ENCODE results near the gene ACACB.

The ACACB gene

DNA sequence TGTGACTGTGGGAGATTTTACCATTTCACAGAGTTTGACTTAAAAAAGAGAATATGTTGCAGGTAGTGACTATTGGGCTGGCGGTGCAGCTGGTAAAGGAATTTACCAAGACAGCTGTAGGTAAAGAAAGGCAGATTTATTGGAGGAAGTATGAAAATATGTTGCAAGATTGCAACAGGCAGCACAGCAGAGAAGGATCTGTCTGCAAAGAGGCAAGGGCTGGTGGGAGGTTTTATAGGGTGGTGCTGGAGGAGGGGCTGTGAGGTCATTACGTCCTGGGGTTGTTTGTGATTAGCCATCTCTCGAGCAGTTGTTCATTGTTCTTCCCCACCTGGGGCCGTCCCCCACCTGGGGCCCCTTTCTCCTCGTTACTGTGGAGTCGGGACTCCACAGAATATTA, 62.1 kb downstream of the ACACB start:
- DNase-seq, result no peak

DNA sequence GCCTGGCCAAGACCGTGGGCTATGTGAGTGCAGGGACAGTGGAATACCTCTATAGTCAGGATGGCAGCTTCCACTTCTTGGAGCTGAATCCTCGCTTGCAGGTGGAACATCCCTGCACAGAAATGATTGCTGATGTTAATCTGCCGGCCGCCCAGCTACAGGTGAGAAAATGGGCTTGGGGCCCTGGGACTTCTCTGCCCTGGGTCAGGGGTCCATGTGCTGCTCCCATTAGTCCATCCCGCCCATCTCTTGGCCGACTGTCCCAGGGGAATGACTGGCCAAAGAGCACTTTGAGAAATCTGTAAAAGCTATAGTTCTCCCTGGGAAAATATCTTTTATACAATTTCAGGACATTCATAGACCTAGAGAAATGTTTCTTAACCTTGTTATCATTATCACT, 63.5 kb downstream of the ACACB start:
- DNase-seq, result no peak

DNA sequence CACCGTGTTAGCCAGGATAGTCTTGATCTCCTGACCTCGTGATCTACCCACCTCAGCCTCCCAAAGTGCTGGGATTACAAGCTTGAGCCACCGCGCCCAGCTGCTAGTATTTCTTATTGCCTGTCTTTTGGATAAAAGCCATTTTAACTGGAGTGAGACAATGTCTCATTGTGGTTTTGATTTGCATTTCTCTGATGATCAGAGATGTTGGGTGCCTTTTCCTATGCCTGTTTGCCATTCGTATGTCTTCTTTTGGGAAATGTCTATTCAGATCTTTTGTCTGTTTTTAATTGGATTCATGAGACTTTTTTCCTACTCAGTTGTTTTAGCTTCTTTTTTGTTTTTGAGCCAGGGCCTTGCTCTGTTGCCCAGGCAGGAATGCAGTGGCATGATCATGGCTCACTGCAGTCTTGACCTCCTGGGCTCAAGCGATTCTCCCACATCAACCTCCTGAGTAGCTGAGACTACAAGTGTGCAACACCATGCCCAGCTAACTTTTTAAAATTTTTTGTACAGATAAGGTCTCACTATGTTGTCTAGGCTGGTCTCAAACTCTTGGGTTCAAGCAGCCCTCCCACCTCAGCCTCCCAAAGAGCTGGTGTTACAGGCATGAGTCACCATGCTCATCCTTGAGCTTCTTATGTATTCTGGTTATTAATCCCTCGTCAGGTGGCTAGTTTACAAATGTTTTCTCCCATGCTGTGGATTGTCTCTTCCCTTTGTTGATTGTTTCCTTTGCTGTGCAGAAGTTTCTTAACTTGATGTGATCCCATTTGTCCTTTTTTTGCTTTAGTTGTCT, 65.9 kb downstream of the ACACB start:
- DNase-seq, result no peak

DNA sequence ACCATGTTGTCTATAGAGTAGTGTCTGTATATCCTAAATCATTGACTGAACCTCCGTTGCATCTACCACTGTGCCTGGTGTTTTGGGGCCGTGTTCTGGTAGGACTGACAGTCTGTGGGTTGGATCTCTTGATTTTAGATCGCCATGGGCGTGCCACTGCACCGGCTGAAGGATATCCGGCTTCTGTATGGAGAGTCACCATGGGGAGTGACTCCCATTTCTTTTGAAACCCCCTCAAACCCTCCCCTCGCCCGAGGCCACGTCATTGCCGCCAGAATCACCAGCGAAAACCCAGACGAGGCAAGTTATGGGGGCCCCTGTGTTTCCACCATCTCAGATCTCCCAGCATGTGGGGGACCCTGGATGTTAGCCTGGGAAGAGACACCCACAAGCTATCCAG, 69.1 kb downstream of the ACACB start:
- no peak for DNase-seq

DNA sequence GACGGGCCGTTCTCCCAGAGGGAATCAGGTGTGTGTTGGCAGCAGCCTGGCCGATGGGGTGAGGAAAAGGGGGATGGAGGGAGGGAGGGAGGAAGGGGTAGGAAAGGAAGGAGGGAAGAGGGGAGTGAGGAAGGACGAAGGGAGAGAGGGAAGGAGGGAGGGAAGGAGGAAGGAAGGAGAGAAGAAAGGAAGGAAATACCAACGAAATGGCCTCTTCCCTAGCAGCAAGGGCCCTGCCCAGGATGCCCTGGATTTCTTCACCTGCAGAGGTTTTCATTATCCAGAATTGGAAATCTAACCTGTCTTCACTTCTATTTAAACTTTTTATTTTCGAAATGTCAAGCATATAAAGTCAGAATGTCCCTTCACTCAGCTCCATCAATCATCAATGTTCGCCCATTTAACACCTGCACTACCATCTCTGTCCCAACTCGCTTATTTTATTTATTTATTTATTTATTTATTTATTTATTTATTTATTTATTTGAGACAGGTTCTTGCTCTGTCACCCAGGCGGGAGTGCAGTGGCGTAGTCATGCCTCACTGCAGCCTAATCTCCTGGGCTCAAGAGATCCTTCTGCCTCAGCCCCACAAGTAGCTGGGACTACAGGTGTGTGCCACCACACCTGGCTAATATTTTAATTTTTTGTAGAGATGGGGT, 70.7 kb downstream of the ACACB start:
- DNase-seq, result no peak

DNA sequence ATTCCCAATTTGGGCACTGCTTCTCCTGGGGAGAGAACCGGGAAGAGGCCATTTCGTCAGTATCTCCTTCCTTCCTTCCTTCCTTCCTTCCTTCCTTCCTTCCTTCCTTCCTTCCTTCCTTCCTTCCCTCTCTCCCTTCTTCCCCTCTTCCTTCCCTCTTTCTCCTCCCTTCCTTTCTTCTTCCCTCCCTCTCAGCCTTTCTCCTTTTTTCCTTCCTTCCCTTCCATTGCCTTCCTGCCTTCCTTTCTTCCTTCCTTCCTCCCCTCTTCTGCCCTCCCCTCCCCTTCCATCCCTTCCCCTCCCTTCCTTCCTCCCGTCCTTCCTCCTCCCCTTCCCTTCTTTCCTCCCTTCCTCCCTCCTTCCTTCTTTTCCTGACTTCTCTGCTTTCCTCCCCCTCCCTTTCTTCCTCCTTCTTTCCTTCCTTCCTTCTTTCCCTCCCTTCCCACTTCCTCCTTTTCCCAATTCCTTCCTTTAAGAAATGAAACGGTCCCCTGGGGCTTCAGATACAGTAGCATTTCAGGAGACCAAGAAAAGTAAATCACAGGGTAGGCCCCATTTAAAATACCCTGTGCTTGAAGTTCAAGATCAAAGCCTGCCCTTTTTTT, 71.8 kb downstream of the ACACB start:
- no peak for DNase-seq

DNA sequence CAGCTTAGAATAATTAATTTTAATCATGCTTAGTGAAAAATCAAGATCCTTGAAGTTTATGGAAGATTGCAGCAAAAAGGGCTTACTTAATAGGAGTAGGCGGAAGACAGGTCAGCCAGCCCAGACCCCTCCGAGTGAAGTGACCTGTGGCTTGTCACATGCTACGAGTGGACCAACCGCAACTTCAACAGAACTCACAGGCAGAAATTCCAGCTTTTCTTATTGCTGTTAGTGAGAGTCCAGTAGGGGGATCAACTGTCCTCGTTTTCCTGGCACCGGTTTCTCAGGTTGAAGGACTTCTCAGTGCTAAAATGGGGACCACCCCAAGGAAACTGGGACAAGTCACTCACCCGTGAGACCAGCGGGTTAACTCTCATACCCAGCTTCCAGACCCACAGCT, 72.9 kb downstream of the ACACB start:
- DNase-seq, result no peak

DNA sequence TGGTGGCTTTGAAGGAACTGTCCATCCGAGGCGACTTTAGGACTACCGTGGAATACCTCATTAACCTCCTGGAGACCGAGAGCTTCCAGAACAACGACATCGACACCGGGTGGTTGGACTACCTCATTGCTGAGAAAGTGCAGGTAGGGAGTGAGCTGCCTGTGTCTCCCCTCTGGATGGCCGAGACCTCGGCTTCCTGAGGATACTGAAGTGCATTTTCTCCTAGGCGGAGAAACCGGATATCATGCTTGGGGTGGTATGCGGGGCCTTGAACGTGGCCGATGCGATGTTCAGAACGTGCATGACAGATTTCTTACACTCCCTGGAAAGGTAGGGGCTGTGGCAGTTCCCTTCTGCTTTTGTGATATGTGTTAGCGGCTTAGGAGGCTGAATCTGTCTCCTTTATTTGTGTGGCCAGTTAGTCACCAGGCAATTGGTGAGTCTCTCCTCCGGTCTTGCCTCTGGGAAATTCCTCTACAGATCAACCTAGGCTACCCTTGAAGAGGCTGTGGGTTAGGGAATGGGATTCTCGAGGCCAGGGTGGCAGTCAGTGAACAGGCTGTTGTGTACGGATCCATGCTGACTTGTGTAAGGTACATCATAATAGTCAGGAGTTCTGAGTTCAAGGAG, 75.3 kb downstream of the ACACB start:
- DNase-seq, result no peak

DNA sequence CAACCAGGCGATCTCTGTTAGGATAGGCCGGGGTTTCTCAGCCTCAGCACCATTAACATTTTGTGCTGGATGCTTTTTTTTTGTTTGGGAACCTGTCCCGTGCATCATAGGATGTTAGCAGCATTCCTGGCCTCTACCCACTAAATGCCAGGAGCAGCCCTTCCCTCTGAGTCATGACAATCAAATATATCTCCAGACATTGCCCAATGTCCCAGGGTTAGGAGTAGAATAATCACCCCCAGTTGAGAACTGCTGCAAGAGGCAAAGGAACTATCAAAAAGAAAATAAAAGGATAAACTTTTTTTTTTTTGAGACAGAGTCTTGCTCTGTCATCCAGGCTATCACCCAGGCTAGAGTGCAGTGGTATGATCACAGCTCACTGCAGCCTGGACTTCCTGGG, 76.0 kb downstream of the ACACB start:
- DNase-seq, result no peak

DNA sequence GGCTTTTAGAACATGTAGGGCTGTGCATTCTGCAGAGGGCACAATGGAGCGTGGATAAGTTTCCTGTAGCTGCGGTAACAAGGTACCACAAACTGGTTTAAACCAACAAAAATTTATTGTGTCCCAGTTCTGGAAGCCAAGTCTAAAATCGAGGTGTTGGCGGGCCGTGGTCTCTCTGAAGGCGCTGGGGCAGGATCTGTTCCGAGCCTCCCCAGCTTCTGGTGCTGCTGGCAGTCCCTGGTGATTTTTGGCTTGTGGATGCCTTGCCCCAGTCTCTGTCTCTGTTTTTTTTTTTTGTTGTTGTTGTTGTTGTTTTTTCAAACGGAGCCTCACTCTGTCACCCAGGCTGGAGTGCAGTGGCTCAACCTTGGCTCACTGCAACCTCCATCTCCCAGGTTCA, 77.5 kb downstream of the ACACB start:
- no peak for DNase-seq

DNA sequence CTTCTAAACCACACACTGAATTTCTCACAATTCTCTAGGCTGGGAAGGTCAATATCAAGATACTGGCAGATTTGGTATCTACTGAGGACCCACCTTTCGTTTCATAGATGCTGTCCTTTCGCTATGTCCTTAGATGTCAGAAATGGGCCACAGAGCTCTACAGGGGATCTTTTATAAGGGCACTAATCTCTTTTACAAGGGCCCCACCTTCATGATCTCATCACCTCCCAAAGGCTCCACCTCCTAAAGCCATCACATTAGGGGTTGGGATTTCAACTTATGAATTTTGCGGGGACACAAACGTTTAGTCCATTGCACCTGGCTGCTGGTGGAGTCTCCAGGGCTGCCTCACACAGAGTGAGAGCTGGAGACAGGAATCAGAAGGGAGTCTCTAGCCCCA, 79.9 kb downstream of the ACACB start:
- no peak for DNase-seq

DNA sequence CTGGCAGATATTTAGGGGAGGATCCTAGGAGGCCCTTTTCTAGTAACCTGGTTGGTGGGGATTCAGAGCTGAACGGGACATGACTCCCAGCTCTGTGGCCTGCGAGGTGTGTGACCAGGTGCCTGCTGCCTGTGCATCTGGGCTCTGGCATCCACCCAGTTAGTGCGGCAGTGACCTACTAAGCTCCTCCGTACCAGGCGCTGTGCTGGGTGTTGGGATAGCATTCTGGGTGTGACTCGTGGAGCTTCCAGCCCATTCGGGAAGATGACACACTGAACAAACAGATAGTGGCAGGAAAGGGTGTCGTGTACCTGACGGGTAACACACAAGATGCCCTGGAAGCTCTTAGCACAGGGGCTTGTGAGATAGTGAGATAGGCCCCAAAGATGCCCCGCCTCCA, 80.9 kb downstream of the ACACB start:
- DNase-seq, result no peak

DNA sequence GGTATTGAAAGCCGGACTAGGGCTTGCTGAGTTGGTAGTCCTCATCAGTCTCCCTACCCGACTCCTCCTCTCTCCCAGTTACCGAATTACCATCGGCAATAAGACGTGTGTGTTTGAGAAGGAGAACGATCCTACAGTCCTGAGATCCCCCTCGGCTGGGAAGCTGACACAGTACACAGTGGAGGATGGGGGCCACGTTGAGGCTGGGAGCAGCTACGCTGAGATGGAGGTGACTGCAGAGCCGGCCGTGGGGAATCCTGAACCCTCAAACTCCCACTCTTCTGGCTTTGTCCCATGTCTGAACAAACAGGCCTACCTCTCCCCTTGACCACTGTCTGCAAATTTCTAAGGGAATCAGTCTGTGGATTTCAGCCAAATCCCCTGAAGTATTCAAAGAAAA, 82.9 kb downstream of the ACACB start:
- DNase-seq, result no peak

DNA sequence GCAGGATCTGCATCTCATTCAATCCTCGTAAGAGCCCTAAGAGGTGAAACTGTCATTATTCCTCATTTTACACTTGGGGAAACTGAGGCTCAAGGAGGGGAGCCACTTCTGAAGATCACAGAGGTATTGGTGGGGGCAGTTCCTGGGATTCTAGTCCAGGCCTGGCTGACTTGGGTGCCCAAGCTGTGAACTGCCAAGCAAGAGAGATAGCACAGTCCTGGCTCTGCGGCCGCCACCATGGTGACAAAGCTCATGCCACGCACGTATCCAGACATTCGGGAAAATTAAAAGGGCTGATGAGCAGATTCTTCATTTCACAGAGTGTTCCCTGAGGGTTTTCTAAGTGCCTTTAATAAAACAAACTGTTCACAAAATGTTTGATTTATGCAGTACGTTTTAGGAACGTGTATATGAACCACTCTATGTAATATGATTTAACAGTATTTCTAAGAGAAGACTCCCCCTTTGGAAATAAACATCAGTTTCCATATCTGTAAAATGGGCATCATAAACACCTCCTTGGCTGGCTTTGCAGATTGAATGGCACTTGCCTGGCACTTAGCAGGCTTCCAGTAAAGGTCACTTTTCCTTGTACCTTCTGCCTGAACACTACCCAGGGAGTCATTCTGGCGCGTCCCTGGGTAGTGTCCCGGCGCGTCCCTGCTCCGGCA, 84.6 kb downstream of the ACACB start:
- DNase-seq, result no peak

DNA sequence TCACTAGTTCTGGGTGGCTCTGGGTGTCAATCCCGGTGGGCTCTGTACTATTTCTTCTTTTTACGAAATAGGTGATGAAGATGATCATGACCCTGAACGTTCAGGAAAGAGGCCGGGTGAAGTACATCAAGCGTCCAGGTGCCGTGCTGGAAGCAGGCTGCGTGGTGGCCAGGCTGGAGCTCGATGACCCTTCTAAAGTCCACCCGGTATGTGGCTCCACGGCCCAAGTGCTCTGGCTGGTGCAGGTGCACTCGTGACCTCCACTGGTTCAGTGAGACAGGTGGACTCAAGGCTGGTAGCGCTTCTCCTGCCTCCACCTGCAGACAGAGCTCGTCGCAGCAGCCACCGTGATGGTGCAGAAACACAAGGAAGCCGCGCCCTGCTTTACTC, 85.1 kb downstream of the ACACB start:
- no peak for DNase-seq

DNA sequence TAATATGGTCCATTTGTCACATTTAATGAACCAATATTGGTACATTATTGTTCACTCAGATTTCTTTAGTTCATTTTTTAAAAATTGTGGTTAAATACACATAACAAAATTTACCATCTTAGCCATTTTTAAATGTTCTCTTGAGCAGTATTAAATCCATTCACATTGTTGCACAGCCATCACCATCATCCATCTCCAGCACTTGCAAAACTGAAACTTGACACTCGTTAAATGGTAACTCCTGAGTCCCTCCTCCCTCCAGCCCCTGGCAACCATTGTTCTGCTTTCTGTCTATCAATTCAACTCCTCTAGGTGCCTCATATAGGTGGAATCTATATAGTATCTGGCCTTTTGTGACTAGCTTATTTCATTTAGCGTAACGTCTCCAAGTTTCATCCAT, 86.4 kb downstream of the ACACB start:
- no peak for DNase-seq

DNA sequence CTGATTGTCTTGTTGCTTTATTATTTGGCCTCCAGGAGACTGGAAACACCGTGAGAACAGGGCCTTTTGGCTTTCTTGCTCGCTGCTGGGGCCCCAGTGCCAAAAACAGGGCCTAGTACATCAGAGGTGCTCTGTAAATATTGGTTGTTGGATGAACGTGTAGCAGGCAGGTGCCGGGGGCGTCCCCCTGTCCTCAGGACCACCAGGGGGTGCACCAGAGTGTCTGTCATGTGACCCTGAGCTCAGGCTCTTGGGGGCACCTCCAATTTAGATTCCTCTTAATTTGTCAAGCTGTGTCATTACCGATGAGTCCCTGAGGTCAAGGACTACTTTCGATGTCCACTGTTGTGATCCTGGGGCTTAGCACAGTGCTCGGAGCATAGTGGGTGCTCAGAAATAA, 87.1 kb downstream of the ACACB start:
- no peak for DNase-seq

DNA sequence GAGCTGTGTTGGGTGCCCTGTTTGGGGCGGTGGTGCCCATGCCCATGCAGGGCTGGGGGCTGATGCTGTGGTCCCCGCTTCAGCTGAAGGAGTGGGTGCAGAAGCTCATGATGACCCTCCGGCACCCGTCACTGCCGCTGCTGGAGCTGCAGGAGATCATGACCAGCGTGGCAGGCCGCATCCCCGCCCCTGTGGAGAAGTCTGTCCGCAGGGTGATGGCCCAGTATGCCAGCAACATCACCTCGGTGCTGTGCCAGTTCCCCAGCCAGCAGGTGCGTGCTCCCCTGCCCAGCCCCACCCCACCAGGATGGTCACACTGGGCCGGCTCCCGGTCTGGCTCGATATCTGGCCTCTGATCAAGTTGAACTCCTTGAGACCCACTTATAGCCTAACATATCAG, 92.7 kb downstream of the ACACB start:
- DNase-seq, result no peak

DNA sequence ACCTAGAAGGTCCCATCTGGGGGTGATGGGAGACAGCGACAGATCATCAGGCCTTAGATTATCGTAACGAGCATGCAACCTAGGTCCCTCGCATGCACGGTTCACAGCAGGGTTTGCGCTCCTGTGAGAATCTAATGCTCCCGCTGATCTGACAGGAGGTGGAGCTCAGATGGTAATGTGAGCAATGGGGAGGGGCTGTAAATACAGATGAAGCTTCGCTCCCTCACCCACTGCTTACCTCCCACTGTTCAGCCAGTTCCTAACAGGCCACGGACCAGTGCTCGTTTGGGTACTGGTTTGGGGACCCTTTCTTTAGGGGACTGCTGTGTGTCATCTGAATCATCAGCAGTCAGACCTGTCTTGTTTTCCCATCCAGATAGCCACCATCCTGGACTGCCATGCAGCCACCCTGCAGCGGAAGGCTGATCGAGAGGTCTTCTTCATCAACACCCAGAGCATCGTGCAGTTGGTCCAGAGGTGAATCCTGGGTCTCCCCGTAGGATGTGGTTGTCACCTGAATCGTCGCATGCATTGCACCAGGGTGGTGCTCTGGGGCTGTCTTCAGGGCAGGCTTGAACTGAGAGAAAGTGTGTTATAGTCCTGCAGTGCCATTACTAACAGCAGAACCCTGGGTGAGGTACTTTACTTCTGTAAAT, 96.2 kb downstream of the ACACB start:
- DNase-seq, result no peak

DNA sequence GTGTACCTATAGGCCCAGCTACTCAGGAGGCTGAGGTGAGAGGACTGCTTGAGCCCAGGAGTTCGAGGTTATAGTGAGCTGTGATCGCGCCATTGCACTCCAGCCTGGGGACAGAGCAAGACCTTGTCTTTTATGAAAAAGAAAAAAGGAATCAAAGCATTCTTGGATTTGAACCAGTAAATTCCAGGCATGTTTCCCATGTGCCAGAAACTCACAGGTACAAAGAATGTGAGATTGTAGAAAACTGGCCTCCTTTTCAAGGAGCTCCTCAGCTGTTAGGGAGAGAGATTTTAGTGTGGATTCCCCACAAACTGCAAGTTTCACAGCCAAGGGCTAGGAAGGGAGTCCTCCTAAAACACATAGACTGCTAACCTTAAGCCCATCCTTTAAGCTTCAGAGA, 97.7 kb downstream of the ACACB start:
- DNase-seq, result no peak

DNA sequence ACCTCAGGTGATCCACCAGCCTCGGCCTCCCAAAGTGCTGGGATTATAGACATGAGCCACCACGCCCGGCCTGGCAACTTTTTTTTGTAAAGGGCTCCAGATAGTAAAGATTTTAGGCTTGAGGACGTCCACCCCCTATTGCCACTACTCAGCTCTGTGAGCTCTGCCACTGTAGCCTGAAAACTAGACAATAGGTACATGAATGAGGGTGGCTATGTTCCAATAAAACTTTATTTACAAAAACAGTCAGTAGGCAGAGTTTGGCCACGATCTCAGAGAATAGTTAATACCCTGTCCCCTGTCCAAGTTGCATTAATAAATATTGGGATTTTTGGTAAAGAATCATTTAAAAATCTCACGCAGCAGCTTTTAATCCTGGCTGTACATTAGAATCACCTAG, 102.6 kb downstream of the ACACB start:
- no peak for DNase-seq

DNA sequence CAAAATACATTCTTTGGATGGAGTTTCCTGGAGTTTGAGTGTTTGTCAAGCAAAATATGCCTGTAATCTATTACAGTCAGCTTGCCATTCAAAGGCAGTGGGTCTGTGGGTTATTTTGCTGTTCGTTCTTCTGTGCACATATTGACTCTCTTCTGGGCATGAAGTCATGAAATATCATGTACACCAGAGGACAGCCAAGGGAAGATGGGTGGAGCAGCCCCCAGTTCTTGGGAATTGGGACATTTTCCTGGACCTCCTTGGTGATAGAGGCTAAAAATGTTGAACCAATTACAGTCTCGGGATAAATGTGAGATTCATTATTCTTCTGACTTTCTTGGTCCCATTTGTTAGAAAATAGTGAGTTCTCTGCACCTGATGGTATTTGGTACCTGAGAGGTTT, 103.6 kb downstream of the ACACB start:
- no peak for DNase-seq

All from NCI-H2081 (cell line).